Suppressor macrophage (primary cell): Measurements from ENCODE around the gene LEMD1.
A peak's percentile ranks its signal among the peaks of the same experiment; 100 is the strongest.

ENCODE experiments used
- DNase-seq, 4 experiments: peaks; one replicate each; pipeline ENCODE4 v3.0.0-alpha.2; 2020 to 2022

The LEMD1 gene

DNA sequence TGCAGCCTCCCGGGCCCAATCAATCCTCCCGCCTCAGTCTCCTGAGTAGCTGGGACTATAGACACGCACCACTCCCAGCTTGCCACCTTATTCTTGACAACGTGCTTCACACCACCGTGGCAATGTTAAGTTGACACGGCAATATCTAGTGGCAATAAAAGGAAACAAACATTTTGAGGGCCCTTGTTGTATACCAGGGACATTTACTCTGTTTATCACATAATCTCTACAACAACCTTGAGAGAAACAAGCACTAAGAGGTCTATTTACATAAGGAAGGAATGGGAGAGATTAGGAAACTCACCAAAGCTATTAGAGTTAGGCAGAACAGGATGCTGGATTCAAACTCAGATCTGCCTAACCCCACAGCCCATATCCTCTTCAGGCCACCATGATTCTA, 68.2 kb downstream of the LEMD1 start:
- no peak for DNase-seq

DNA sequence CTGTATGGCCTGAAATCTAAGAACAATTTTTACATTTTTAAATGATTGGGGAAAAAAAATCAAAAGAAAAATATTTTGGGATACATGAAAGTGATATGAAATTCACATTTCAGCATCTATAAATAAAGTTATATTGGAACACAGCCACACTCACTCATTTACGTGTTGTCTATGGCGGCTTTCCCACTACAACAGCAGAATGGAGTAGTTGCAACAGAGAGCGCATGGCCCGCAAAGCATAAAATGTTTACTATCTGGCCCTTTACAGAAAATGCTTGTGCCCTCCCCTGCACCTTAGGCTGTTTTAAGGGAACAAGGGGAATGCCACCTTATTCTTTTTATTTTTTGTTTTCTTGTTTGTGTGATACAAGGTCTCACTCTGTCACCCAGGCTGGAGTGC, 68.7 kb downstream of the LEMD1 start:
- no peak for DNase-seq

- DNase-seq: no peak
Measured at GRCh38 chr1:205351984-205352713, 69.7 kb downstream of the LEMD1 start.

- DNase-seq: no peak
Measured at GRCh38 chr1:205350691-205351141, 71.1 kb downstream of the LEMD1 start.

- DNase-seq: no peak
Measured at GRCh38 chr1:205350124-205350523, 71.7 kb downstream of the LEMD1 start.

GRCh38 chr1:205348554-205349487, 73.0 kb downstream of the LEMD1 start:
- peak in 3 of 4 experiments; percentile 17 to 20 (median 19) for DNase-seq

- DNase-seq: no peak
Measured at GRCh38 chr1:205346956-205347574, 74.8 kb downstream of the LEMD1 start.

DNA sequence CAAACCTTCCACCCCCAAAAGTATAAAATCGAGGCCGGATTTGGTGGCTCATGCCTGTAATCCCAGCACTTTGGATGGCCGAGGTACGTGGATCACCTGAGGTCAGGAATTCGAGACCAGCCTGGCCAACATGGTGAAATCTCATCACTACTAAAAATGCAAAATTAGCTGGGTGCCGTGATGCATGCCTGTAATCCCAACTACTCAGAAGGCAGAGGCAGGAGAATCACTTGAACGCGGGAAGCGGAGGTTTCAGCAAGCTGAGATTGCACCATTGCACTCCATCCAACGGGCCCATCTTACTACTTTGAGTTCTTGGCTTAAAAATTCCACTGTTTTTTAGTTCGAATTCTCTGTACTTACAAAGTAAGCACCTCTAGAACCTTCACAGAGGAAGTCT, 76.1 kb downstream of the LEMD1 start:
- no peak for DNase-seq

- DNase-seq: peak; percentile 19 to 64 (median 44)
Measured at GRCh38 chr1:205344066-205344928, 77.6 kb downstream of the LEMD1 start.

DNA sequence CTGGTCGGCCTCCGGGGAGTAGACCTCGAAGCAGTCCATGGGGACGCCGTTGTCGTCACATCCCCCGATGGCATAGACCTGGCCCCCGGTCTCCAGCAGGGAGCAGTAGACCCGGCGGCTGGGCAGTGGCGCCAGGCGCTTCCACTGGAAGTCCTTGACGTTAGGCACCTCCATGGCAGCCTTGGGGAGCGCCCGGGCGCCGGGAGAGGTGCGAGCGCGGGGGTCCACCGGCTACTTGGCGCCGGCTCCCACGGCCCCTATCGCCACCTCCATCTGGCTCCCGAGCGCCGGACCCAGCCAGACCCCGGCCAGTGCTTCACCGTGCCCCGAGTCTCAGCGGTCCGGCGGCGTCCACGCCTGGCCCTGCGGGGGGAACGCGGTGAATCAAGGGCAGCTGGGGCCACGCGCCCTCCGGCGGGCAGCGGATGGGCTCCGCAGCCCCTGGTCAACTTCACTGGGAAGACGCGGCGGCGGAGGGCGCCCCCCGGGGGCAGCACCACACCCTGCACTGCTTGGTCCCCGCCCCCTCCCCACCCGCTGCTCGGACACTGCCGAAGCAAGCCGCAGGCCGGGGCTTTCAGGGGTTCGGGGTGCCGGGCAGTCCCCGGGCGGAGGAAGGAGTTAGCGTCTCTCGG, 78.3 kb downstream of the LEMD1 start:
- DNase-seq: peak; percentile 17 to 52 (median 24)

- DNase-seq: no peak
Measured at GRCh38 chr1:205342986-205343385, 78.9 kb downstream of the LEMD1 start.

DNA sequence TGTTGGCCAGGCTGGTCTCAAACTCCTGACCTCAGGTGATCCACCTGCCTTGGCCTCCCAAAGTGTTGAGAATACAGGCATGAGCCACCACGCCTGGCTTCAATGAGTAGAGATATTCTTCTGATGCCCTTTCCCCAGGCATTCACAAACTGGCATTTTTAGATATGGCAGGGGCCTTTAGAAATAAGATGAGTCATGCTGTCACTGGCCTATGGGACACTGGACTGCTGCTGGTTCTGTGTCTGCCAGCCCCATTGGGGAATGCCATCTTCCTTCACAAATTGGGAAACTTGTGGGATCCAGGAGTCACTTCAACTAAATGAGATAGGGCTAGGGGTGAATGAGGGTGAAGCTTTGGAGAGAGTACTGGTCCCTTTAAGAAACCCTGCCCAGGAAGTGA, 81.2 kb downstream of the LEMD1 start:
- DNase-seq: no peak

GRCh38 chr1:205339717-205340116, 82.1 kb downstream of the LEMD1 start:
- DNase-seq: no peak

DNA sequence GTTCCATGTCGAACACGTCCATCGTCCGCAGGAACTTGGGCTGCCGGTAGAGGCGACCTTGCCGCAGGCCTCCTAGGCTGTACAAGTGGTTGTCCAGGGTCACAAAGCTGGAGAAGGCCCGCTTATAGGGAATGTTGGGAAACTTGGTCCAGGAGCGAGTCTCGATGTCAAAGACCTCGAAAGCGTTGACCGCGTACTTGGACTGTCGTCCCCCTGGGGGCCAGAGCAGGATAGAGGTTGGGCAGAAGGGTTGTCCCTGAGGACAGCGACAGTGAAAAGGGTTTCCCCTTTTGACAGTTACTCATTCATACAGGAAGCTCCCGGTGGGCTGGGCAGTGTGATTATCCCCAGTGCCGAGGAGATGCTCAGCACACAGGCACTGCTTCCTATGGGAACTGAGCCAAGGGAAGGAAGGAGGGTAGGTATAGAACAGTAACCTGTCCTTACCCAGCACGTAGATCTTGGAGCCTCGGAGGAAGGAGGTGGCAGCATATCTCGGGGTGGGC, 82.6 kb downstream of the LEMD1 start:
- no peak for DNase-seq

- no peak for DNase-seq
Measured at GRCh38 chr1:205338011-205338410, 83.8 kb downstream of the LEMD1 start.

DNA sequence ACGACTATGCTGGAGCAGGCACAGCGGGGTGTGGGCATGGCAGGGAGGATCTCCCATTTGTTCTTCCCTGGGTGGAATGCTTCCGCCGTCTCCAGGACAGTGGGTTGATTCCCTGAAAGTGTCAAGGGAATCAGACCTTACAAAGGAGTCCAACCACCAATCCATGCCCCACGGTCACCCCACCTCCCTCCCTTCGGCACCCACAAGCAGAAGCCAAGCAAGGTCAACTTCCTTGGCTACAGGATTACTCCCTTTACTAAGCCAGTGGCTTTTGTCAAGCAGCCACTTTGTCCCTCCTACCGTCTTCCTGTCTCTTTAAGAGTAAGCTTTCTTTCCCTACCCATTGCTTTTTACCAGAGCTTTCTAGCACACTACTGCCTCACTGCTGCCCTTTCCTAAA, 84.4 kb downstream of the LEMD1 start:
- DNase-seq: no peak

DNA sequence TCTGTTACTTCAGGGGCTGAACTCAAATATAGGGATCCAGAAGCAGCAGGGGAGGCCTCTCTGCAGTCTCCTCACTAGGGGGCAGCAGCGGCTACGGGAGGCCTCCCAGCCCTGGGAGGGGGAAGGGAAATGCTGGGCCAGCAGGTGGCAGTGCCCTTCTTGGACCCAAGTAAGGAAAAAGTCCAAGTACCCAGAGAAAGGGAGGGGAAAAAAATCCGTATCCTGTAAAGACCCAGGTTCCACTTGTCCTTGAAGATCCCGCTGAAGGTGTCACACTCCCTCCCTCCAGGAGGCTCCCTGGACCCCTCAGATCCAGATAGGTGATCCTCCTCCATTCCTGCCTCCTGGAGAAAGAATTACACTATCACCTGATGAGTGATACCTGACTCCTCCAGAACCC, 86.2 kb downstream of the LEMD1 start:
- peak; percentile 82 to 92 (median 86) for DNase-seq

GRCh38 chr1:205332015-205332791, 89.7 kb downstream of the LEMD1 start:
- no peak for DNase-seq
